ENCODE results near the gene LAMB1.
A peak's percentile ranks its signal among the peaks of the same experiment; 100 is the strongest.
"Not testable (repeated sequence)": the region's sequence is repeated elsewhere in the genome, so short reads cannot be mapped to it uniquely, and the experiment has no call there.

The LAMB1 gene

DNA sequence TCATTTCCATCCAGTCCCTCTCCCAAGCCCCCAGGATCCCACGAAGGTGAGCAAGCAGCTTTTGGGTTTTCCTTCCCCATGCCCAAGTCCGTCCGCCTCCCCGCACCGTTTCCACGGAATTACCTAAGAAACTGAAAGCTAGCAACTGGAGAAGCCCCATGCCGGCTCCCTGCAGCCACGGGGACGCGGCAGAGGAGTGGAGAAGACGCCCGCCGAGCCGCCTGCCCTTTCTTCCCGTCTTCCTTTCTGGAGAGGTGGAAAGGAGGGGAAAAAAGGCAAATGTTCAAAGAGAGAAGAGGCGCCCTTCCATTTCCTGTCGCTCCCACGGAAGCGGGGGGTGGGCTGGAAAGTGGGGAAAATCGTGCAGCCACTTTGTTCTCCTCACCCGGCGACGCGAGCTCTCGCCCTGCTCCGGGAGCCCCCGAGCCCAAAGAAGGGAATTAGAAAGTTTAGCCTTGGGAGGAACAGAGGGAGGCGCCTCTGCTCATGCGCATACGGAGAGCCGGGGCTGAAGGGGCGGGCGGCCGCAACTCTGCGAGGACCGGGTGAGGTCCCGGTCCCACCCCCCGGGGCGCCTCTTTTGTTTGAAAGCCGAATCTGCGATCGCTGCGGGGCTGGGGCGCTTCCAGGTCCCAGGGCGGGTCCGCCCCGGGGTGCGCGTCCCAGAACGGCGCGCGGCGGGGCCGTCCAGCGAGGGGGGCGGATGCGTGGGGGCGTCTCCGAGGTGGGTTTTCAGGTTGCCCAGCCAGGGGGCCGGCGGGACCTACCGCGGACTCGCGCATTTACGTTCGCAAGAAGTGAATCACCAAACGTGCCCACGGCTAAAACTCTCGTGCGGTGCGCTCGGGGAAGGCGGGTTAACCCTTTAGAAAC lies at the start of gene LAMB1:
TSS of gene LAMB1 (minus strand) at position 436 of the 873 bp plus-strand sequence. CDS start at position 160, 276 bp downstream.
- DNase-seq (ENCODE audit: low spot score), result peak; percentile 87

DNA sequence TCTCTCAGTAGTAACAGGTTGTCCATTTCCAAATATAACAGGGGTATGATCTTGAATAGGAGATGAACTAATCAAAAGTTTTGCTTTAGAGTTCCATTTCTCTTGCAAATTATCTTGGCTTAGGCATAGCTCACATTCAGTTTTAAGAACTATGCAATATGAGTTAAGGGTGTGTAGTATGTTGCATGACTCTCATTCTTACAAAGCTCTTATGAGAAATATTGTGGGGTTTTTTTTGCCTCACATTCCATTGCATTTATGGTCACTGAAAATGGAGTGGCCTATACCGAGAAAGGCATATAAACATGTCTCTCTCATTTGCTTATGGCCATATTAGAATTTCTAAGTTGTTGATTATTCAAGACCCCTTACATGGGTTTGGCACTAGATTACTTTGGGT lies 48.5 kb upstream of the LAMB1 start:
- no peak for DNase-seq (ENCODE audit: low spot score)

DNA sequence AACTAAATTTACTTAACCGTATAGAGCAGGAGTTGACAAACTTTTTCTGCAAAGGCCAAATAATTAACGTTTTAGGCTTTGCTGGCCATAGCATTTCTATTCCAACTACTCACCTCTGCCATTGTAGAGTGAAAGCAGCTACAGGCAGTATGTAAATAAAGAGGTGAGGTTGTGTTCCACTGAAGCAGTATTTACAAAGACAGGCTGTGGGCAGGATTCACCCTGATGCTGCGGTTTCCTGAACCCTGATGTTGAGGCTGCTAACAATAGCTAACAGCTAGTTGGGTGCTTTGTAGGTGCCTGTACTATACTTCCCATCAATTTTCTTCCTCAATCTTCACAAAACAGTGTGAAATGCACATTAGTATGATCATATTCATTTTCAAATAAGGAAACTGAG lies 47.0 kb upstream of the LAMB1 start:
- DNase-seq (ENCODE audit: low spot score), result no peak

DNA sequence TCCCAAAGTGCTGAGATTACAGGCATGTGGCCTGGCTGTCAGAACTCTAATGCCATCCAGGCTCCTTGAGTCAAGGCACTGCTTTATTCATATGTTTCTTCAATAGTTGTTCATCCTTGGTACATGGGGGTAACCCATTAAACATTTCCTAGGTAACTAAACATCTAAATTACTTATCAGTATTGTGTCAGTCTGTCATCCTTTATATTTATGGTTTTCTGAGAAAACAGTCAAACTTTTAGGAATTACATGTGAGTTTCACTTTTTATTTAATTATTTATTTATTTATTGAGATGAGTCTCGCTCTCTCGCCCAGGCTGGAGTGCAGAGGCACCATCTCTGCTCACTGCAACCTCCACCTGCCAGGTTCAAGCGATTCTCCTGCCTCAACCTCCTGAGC lies 45.5 kb upstream of the LAMB1 start:
- no peak for DNase-seq (ENCODE audit: low spot score)

DNA sequence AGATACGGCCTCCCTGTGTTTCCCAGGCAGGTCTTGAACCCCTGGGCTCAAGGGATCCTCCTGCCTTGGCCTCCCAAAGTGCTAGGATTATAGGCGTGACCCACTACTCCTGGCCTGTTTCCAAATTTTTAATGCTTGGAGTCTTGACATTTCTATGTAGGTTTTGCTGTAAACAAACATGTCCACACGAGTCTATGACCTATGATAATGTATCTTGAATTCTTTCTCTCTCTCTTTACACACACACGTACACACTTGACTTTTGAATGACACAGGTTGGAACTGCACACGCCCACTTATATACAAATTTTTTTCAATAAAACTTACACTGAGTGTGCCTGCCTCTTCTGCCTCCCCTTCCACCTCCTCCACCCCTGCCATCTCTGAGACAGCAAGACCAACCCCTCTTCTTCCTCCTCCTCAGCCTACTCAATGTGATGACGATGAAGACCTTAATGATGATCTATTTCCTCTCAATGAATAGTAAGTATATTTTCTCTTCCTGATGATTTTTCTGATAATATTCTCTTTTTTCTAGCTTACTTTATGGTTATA lies 44.1 kb upstream of the LAMB1 start:
- no peak for DNase-seq (ENCODE audit: low spot score)

DNA sequence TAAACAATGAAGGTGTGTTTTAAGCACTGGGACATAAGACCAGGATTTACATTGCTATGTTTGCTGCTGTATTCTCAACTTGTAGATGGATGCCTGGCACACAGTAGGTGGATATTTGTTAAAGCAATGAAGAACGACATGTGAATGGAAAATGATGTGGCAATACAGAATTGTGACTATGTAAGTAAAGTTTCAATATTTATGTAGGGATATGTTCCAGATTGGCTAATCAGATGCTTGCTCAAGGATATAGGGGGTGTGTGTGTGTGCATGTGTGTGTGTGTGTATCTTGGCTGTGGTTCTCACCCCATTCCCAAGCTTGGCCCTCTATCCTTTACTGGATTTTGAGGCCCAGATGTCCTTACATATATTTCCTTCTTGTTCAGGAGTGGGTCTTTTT lies 42.7 kb upstream of the LAMB1 start:
- no peak for DNase-seq (ENCODE audit: low spot score)

DNA sequence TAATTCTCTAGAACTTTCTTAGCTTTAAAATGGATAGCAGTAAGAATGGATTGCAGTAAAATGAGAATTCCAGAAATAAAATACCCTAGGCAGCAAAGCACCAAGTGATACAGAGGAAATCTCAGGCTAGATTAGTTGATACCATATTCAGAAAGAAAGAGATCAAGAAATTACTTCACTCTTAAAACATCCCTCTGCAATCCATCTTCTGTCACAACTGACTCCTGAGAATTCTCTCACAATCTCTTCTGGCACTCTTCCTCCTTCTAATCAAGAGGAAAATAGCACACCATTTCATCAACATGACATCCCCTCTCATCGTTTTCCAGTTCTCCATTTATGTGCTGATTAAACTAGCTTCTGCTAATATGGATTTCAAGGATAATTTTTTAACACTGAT lies 42.2 kb upstream of the LAMB1 start:
- DNase-seq (ENCODE audit: low spot score), result no peak

DNA sequence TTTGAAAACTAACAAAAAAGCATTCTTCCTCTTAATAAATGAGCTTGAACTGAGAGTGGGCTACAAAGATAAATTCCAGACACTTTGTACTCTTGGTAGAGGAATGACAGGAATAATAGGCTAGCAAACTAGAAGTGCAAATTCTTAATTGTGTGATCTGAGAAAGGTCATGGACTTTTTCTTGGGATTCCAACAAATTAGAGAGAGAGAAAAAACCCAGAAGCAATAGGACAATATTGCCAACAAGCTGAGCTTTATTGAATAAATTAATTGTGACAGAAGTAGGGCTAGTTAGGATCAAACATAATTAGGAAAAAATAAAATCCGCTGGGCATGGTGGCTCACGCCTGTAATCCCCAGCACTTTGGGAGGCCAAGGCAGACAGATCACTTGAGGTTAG lies 41.4 kb upstream of the LAMB1 start:
- no peak for DNase-seq (ENCODE audit: low spot score)

DNA sequence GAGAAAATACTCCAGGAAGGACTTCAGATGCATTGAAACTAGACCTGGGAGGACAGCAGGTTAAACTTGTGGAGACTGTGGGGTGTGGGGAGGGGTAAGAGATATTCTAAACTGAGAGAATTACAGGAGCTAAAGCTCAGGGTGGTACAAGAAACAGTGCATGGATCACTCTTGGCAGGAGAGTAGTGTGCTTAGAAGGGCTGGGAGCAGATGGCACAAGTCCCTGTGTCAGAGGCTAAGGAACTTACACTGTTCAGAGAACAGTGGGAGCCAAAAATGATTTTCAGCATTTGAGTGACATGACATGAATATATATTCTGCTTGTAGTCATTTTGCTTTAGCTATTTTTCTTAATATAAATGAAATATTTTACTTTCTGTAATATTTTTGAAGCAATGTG lies 36.0 kb upstream of the LAMB1 start:
- no peak for DNase-seq (ENCODE audit: low spot score)

DNA sequence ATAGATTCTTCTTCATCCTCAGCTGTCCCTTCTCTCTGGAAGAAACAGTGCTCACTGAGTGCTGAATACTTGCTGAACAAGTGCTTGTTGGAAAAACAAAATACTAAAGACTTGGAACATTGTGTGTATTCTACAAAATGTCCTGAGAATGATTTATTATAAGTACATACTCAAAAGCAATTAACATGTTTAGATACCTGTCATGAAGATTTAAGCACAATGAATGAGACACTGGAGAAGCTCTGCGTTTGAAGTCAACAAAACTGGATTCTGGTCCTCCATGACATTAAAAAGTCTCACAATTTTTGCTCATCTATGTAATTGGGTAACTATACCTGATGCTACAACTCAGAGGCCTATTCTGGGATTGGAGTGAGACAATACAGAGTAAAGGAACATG lies 34.8 kb upstream of the LAMB1 start:
- DNase-seq (ENCODE audit: low spot score), result no peak

DNA sequence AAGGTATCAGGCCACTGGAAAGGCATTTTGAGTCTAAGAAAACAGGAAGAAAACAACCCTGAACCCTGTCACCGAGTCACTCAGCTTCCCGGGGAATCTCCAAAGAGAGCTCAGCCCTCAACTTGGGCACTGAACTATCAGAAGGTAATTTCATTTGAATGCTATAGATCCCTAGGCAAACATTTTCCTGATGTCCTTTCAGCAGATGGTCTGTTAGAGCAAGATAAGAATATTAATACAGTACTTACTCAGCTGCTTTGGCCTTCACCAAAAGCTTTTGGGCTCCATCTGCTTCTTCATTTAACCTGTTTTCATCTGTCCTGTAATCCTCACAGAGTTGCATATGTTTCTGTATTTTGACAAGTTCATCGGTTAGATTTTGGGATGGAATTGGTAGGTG lies 34.2 kb upstream of the LAMB1 start:
- no peak for DNase-seq (ENCODE audit: low spot score)

DNA sequence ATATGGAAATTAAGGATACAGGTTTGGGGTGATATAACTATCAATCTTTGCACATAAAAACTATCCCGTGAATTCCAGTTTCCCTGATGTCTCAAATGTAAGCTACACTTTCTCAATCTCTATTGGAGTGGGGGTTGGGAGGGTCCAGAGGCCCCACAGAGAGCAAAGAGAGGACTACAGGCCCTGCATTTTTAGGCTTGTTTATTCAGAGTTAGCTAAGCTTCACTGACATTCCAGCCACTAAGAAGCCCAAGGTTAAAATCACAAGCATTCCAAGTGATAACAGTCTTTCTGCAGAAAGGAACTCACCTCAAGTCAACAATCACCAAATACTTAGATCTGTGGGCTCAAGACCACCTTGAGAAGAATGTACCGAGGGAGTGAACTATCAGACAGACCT lies 31.6 kb upstream of the LAMB1 start:
- no peak for DNase-seq (ENCODE audit: low spot score)

DNA sequence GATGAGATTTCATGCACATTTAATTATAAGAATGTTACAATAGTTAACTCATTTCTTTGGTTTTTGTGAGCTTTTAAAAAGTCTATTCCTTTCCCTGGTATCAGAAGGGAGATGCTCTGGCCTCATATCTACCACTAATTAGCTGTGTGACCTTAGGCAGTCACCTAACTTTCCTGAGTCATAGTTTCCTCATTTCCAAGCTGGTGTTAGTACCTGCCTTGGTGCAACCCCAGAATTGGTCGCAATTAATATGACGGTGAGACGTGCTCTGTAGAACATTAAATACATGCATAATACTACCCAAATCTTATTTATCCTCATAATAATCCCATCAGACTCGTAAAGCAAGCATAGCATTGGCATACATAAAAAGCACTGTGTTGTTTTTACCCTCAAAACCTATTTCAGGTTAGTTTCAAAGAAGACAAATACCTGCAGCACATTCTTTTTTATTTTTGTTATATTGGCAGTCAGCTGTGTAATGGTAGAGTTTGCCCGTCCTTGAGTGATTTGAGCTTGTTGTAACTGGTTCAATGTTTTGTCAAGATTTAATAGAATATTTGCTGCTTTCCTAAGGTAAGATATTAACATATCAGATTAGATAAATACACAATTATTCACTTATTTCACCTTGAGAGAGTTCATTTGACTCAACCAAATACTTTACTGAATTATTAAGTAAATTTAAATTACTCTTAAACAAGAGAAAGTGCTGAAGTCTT lies 31.0 kb upstream of the LAMB1 start:
- DNase-seq (ENCODE audit: low spot score), result no peak

DNA sequence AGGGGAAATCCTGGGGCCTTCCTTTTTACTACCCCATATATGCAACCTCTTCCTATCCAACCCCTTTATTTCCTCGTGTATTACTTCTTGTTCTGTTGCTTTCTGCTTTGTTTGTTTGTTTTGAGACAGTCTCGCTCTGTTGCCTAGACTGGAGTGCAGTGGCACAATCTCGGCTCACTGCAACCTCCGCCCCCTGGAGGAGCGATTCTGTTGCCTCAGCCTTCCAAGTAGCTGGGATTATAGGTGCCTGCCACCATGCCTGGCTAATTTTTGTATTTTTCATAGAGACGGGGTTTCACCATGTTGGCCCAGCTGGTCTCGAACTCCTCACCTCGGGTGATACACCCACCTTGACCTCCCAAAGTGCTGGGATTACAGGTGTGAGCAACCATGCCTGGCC lies 30.3 kb upstream of the LAMB1 start:
- DNase-seq (ENCODE audit: low spot score), result not testable (repeated sequence)

DNA sequence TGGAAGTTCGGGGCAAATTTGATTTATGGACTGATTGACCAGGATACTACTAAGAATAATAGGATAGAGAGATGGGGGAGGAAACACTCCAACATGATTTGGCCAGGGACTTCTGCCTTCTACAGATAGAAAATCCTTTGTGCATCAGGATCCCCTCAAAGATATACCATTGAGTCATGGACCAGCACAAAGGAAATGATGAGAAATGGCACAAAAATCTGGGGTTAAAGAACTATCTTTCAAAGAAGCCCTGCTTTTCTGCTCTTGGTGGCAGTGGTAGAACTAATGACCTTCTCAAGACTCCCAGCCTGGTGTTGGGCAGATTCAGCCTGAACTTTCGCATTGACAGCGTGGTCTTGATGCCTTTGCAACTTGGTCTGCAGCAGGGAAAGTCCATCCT lies 27.6 kb upstream of the LAMB1 start:
- no peak for DNase-seq (ENCODE audit: low spot score)

DNA sequence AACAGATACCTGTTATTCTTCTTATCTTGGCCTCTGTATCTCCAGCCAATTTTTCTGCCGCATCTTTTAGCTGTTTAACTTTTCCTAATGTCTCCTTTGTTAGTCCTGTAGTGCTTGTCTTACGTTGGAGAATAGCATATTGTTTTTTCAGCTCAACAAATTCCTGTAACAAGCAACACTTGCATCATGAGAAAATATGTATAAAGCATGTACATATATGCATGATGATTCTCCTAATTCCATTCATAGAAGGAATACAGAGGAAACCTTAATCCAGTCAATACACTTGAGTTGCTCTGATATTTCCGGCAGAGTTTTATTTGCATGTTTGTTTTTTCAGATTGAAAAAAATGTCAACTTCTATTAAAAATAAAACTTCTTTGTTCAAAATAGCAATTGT lies 26.1 kb upstream of the LAMB1 start:
- no peak for DNase-seq (ENCODE audit: low spot score)

DNA sequence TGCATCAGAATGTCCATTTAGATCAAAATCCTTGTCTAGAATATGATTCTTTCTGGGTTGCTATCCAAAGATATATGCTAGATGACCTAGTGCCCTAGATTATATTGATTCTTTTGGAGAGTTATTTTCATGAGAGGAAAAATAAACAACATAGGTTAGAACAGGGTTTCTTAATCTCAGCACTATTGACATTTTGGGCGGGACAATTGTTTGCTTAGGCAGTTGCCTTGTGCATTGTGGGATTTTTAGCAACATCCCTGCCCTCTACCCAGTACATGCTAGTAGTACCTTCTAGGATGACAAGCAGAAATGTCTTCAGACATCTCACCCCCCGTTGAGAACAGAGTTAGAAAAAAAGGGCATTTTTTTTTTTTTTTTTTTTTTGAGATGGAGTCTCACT lies 25.1 kb upstream of the LAMB1 start:
- no peak for DNase-seq (ENCODE audit: low spot score)

DNA sequence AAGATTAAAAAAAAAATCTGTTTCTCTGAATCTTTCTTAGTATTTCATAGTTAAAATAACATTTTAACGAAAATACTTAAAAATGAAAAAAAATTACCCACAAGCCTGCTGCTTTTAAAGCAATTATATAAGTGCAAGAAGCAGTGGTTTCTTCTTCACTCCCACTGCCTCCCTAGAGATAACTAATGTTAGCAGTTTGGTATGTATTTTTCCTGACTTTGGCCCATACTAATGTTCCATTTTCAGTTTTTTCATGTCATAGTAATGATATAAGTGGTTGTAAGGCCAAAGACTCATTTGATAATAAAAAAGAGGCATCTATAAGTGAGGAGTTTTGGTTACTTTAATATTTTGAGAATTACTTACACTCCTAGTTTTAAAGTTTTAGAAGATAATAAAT lies 24.3 kb upstream of the LAMB1 start:
- no peak for DNase-seq (ENCODE audit: low spot score)

DNA sequence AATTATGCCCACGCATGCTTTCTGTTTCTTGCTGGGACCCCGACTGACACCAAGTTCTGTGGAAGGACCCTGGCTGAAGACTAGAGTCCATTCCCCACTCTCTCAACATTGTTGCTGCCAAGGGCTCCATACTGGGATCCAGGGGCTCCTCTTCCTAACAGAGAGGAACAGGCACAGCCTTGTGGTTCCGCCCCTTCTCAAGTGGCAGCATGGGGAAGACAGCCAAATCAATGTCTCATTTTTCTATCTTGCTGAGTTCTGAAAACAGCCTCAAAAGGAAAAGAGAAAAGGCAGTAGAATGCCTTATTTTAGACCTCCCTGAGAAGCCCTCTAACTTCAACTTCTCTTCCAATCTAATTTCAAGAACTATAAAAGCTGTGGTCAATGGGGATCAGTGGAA lies 23.7 kb upstream of the LAMB1 start:
- DNase-seq (ENCODE audit: low spot score), result no peak

DNA sequence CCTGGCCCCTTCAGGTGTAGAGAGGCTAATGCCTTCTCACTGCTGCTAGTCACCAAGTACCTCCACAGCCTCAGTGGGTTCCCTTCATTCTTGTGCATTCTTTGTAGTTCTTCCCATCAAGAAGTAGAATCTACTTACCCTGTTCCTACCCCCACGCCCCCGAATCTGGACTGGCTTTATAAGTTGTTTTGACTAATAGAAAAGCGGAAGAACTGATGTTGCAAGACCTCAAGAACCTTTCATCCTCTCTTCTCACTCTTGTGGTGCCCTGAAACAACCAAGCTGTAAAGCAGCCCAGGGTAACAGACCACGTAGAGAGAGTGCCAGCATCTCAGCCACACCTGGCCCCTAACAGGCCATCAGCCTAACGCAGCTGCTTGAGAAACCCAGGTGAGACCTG lies 23.2 kb upstream of the LAMB1 start:
- DNase-seq (ENCODE audit: low spot score), result no peak

DNA sequence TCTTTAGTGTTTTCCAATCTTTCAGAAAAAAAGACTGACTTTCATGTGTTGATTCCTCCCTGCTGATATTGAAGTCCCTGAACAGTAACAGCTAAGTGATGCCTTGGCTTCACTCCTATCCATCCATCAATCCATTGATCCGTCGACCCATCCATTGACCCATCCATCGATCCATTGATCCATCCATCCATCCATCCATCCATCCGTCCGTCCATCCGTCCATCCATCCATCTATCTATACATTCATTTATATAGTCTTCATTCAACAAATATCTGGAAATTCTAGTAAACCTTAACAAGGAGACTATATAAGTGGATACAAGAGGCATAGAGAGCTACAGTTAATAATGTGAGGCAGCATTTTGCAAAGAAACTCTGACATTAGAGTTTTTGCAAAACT lies 21.6 kb upstream of the LAMB1 start:
- no peak for DNase-seq (ENCODE audit: low spot score)

DNA sequence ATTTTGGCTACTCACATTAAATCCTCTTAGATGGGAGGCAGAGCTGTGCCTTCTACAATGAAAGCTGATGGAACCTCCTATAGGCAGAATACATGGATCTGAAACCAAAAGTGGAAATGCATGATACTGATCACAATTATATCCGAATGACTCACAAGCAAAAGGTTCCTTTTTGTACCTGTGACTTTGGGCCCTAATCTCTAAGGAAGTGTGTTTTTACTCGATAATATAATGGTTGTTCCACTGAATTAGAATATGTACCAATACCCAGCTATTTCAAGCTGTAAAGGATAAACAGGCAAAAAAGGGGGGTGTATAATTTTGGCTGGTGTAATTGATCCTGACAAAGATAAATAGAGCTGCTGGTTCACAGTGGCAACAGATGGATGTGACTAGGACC lies 17.6 kb upstream of the LAMB1 start:
- no peak for DNase-seq (ENCODE audit: low spot score)

DNA sequence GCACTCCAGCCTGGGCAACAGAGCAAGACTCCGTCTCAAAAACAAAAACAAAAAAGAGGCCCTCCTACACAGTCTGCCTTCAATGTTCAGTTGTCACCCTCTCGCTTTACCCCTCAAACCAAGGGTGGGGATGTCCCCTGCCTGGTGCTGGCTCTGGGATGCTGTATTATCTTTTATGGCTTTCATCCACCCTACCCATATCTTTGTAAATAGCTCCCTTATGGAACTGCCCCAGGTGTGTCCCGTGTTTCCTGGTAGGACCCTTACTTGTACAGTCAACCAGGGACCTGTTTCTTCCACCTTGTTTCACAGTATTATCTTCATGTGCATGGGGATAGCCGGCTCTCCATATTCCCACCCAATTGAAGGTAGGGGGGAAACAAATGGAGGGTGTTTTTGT lies 15.7 kb upstream of the LAMB1 start:
- DNase-seq (ENCODE audit: low spot score), result no peak
